Measurements from ENCODE around the gene ZNF574.
"Not testable (repeated sequence)": the region's sequence is repeated elsewhere in the genome, so short reads cannot be mapped to it uniquely, and the experiment has no call there.

Gene ZNF574

GRCh38 chr19:42075616-42076379 is at the start of gene ZNF574:
TSS of gene ZNF574 (plus strand) at chr19:42076166. CDS start at chr19:42078607, 2,441 bp downstream.
- no peaks in the 10 kb centered on the region for H3K9me3 ChIP-seq (ENCODE audit: control insufficient read depth, insufficient read depth, low read length)
- peaks cover 28% of the 10 kb centered on the region for H3K36me3 ChIP-seq (ENCODE audit: control insufficient read depth, insufficient read depth, low read length)
- H3K27ac ChIP-seq (ENCODE audit: low read depth, low read length) = peak within 1 kb of the TSS; percentile 88
- peaks cover 7% of the 10 kb centered on the region for H3K4me1 ChIP-seq (ENCODE audit: control insufficient read depth, insufficient read depth, low read length)
- H3K9ac ChIP-seq (ENCODE audit: low read depth, low read length) = peak within 1 kb of the TSS; percentile 96
- no peaks in the 10 kb centered on the region for H3K27me3 ChIP-seq (ENCODE audit: control insufficient read depth, insufficient read depth, low read length)
- H3K4me3 ChIP-seq (ENCODE audit: low read depth, low read length) = peak within 1 kb of the TSS; percentile 94

GRCh38 chr19:42028304-42029216 is 47.4 kb upstream of the ZNF574 start:
- peaks cover 15% of the 10 kb centered on the region for H3K4me1 ChIP-seq (ENCODE audit: control insufficient read depth, insufficient read depth, low read length)
- no peaks in the 10 kb centered on the region for H3K27me3 ChIP-seq (ENCODE audit: control insufficient read depth, insufficient read depth, low read length)
- H3K27ac ChIP-seq (ENCODE audit: low read depth, low read length) = no peak overlapping the region
- H3K36me3 ChIP-seq (ENCODE audit: control insufficient read depth, insufficient read depth, low read length) = peaks cover 19% of the 10 kb centered on the region
- no peak overlapping the region for H3K9ac ChIP-seq (ENCODE audit: low read depth, low read length)
- H3K9me3 ChIP-seq (ENCODE audit: control insufficient read depth, insufficient read depth, low read length) = no peaks in the 10 kb centered on the region
- peak overlapping the region; percentile 51 for H3K4me3 ChIP-seq (ENCODE audit: low read depth, low read length)

GRCh38 chr19:42030645-42031440 is 45.1 kb upstream of the ZNF574 start:
- H3K27ac ChIP-seq (ENCODE audit: low read depth, low read length) = no peak overlapping the region
- no peak overlapping the region for H3K4me3 ChIP-seq (ENCODE audit: low read depth, low read length)
- H3K27me3 ChIP-seq (ENCODE audit: control insufficient read depth, insufficient read depth, low read length) = no peaks in the 10 kb centered on the region
- H3K4me1 ChIP-seq (ENCODE audit: control insufficient read depth, insufficient read depth, low read length) = peaks cover 15% of the 10 kb centered on the region
- peaks cover 11% of the 10 kb centered on the region for H3K36me3 ChIP-seq (ENCODE audit: control insufficient read depth, insufficient read depth, low read length)
- H3K9ac ChIP-seq (ENCODE audit: low read depth, low read length) = no peak overlapping the region
- H3K9me3 ChIP-seq (ENCODE audit: control insufficient read depth, insufficient read depth, low read length) = no peaks in the 10 kb centered on the region

GRCh38 chr19:42032431-42032830 is 43.5 kb upstream of the ZNF574 start:
- peak overlapping the region; percentile 11; the same call in 1 of the 2 replicates for H3K4me3 ChIP-seq (ENCODE audit: low read depth, low read length)
- peaks cover 15% of the 10 kb centered on the region for H3K4me1 ChIP-seq (ENCODE audit: control insufficient read depth, insufficient read depth, low read length)
- no peaks in the 10 kb centered on the region for H3K9me3 ChIP-seq (ENCODE audit: control insufficient read depth, insufficient read depth, low read length)
- H3K27me3 ChIP-seq (ENCODE audit: control insufficient read depth, insufficient read depth, low read length) = no peaks in the 10 kb centered on the region
- peak overlapping the region; percentile 77 for H3K27ac ChIP-seq (ENCODE audit: low read depth, low read length)
- H3K9ac ChIP-seq (ENCODE audit: low read depth, low read length) = no peak overlapping the region
- peaks cover 8% of the 10 kb centered on the region for H3K36me3 ChIP-seq (ENCODE audit: control insufficient read depth, insufficient read depth, low read length)

GRCh38 chr19:42033413-42033812 is 42.6 kb upstream of the ZNF574 start:
- H3K9me3 ChIP-seq (ENCODE audit: control insufficient read depth, insufficient read depth, low read length) = no peaks in the 10 kb centered on the region
- no peak overlapping the region for H3K4me3 ChIP-seq (ENCODE audit: low read depth, low read length)
- no peak overlapping the region for H3K27ac ChIP-seq (ENCODE audit: low read depth, low read length)
- peaks cover 15% of the 10 kb centered on the region for H3K36me3 ChIP-seq (ENCODE audit: control insufficient read depth, insufficient read depth, low read length)
- H3K27me3 ChIP-seq (ENCODE audit: control insufficient read depth, insufficient read depth, low read length) = no peaks in the 10 kb centered on the region
- H3K9ac ChIP-seq (ENCODE audit: low read depth, low read length) = no peak overlapping the region
- peaks cover 14% of the 10 kb centered on the region for H3K4me1 ChIP-seq (ENCODE audit: control insufficient read depth, insufficient read depth, low read length)

- H3K36me3 ChIP-seq (ENCODE audit: control insufficient read depth, insufficient read depth, low read length) = peaks cover 25% of the 10 kb centered on the region
- not testable (repeated sequence) for H3K27me3 ChIP-seq (ENCODE audit: control insufficient read depth, insufficient read depth, low read length); H3K9ac ChIP-seq (ENCODE audit: low read depth, low read length); H3K9me3 ChIP-seq (ENCODE audit: control insufficient read depth, insufficient read depth, low read length); H3K4me3 ChIP-seq (ENCODE audit: low read depth, low read length)
- peak overlapping the region; percentile 62 for H3K27ac ChIP-seq (ENCODE audit: low read depth, low read length)
- H3K4me1 ChIP-seq (ENCODE audit: control insufficient read depth, insufficient read depth, low read length) = peaks cover 12% of the 10 kb centered on the region
These were observed 41.1 kb upstream of the ZNF574 start for GRCh38 chr19:42034640-42035391.

- no peaks in the 10 kb centered on the region for H3K27me3 ChIP-seq (ENCODE audit: control insufficient read depth, insufficient read depth, low read length)
- H3K4me1 ChIP-seq (ENCODE audit: control insufficient read depth, insufficient read depth, low read length) = peaks cover 2% of the 10 kb centered on the region; the same call in 1 of the 2 replicates
- H3K9ac ChIP-seq (ENCODE audit: low read depth, low read length) = no peak overlapping the region
- peaks cover 46% of the 10 kb centered on the region for H3K36me3 ChIP-seq (ENCODE audit: control insufficient read depth, insufficient read depth, low read length)
- no peak overlapping the region for H3K27ac ChIP-seq (ENCODE audit: low read depth, low read length)
- H3K9me3 ChIP-seq (ENCODE audit: control insufficient read depth, insufficient read depth, low read length) = no peaks in the 10 kb centered on the region
- H3K4me3 ChIP-seq (ENCODE audit: low read depth, low read length) = no peak overlapping the region
These were observed 38.3 kb upstream of the ZNF574 start for GRCh38 chr19:42037649-42038048.

- no peaks in the 10 kb centered on the region for H3K9me3 ChIP-seq (ENCODE audit: control insufficient read depth, insufficient read depth, low read length)
- no peaks in the 10 kb centered on the region for H3K27me3 ChIP-seq (ENCODE audit: control insufficient read depth, insufficient read depth, low read length)
- H3K36me3 ChIP-seq (ENCODE audit: control insufficient read depth, insufficient read depth, low read length) = peaks cover 55% of the 10 kb centered on the region
- H3K4me1 ChIP-seq (ENCODE audit: control insufficient read depth, insufficient read depth, low read length) = no peaks in the 10 kb centered on the region
- H3K27ac ChIP-seq (ENCODE audit: low read depth, low read length) = no peak overlapping the region
- H3K9ac ChIP-seq (ENCODE audit: low read depth, low read length) = no peak overlapping the region
- no peak overlapping the region for H3K4me3 ChIP-seq (ENCODE audit: low read depth, low read length)
These were observed 37.3 kb upstream of the ZNF574 start for GRCh38 chr19:42038666-42039065.

- no peaks in the 10 kb centered on the region for H3K9me3 ChIP-seq (ENCODE audit: control insufficient read depth, insufficient read depth, low read length)
- H3K27me3 ChIP-seq (ENCODE audit: control insufficient read depth, insufficient read depth, low read length) = no peaks in the 10 kb centered on the region
- H3K36me3 ChIP-seq (ENCODE audit: control insufficient read depth, insufficient read depth, low read length) = peaks cover 67% of the 10 kb centered on the region
- H3K9ac ChIP-seq (ENCODE audit: low read depth, low read length) = no peak overlapping the region
- H3K4me3 ChIP-seq (ENCODE audit: low read depth, low read length) = no peak overlapping the region
- H3K4me1 ChIP-seq (ENCODE audit: control insufficient read depth, insufficient read depth, low read length) = no peaks in the 10 kb centered on the region
- no peak overlapping the region for H3K27ac ChIP-seq (ENCODE audit: low read depth, low read length)
These were observed 35.9 kb upstream of the ZNF574 start for GRCh38 chr19:42040031-42040430.

GRCh38 chr19:42040491-42040890 is 35.5 kb upstream of the ZNF574 start:
- not testable (repeated sequence) for H3K9ac ChIP-seq (ENCODE audit: low read depth, low read length); H3K4me1 ChIP-seq (ENCODE audit: control insufficient read depth, insufficient read depth, low read length); H3K27me3 ChIP-seq (ENCODE audit: control insufficient read depth, insufficient read depth, low read length); H3K4me3 ChIP-seq (ENCODE audit: low read depth, low read length); H3K9me3 ChIP-seq (ENCODE audit: control insufficient read depth, insufficient read depth, low read length); H3K27ac ChIP-seq (ENCODE audit: low read depth, low read length)
- H3K36me3 ChIP-seq (ENCODE audit: control insufficient read depth, insufficient read depth, low read length) = peaks cover 72% of the 10 kb centered on the region
